SK-N-SH (cell line): ENCODE measurements around the gene MAP3K5. TPM values are rescaled to one million over a fixed set of nuclear protein-coding genes. Genes with fewer than 3 reads are reported as not detected.
A peak's percentile ranks its signal among the peaks of the same experiment; 100 is the strongest.

ENCODE experiments used
- CTCF ChIA-PET: fragments of 300-600, 350-600 bp; formaldehyde crosslinking; extraction: SDS; loops from one replicate; lab custom pipeline; 2021; lab: Yijun Ruan, JAX
- POLR2A ChIA-PET: fragments of 350-600 bp; sonication (Branson Sonifier 250); formaldehyde crosslinking; extraction: SDS; loops from one replicate; lab custom pipeline; 2020; ENCODE audit warnings: antibody characterized with exemption, inconsistent platforms; lab: Yijun Ruan, JAX
- DNase-seq: peaks from one replicate; pipeline ENCODE4 v3.0.0; 2012
- H2AFZ ChIP-seq: fragments of 200-600 bp; sonication (generic); 2 replicates; pipeline ENCODE4 v1.8.1; 2016; ENCODE audit warnings: antibody characterized with exemption, mild to moderate bottlenecking, low read depth
- H3F3A ChIP-seq: fragments of 200-600 bp; sonication (generic); replicated peaks from 2 replicates; pipeline ENCODE3; 2016; ENCODE audit warnings: antibody characterized with exemption, mild to moderate bottlenecking; ENCODE audit not compliant: insufficient read depth
- H3K27ac ChIP-seq, 2 experiments: fragments of 200-500 bp in 1 of 2; fragments of 200-600 bp in 1 of 2; sonication (Bioruptor generic) in 1 of 2; sonication (generic), shearing (Covaris generic) in 1 of 2; 2 replicates each; pipeline versions ENCODE4 v1.5.1 to v1.6.1; 2014 to 2016; ENCODE audit warnings: low read depth in 2 of 2, inconsistent platforms in 1 of 2, low read length in 1 of 2, mild to moderate bottlenecking in 1 of 2, mixed read lengths in 1 of 2
- H3K27me3 ChIP-seq: fragments of 200-600 bp; sonication (generic), shearing (Covaris generic); 2 replicates; pipeline ENCODE4 v1.6.1; 2016; ENCODE audit warnings: mixed run types; ENCODE audit not compliant: insufficient read depth
- H3K36me3 ChIP-seq, 2 experiments: fragments of 200-500 bp in 1 of 2; fragments of 200-600 bp in 1 of 2; sonication (Bioruptor generic) in 1 of 2; sonication (generic) in 1 of 2; replicated peaks in 1 of 2; 2 replicates each; pipeline versions ENCODE3 to v1.5.1; 2014 to 2016; ENCODE audit warnings: low read length in 1 of 2, mild to moderate bottlenecking in 1 of 2; ENCODE audit not compliant: insufficient read depth in 2 of 2, control insufficient read depth in 1 of 2
- H3K4me1 ChIP-seq, 2 experiments: fragments of 200-500 bp in 1 of 2; fragments of 200-600 bp in 1 of 2; sonication (Bioruptor generic) in 1 of 2; sonication (generic), shearing (Covaris generic) in 1 of 2; 2 replicates each; pipeline versions ENCODE4 v1.5.1 to v1.6.1; 2014 to 2016; ENCODE audit warnings: low read depth in 1 of 2, low read length in 1 of 2, mixed run types in 1 of 2; ENCODE audit not compliant: insufficient read depth in 2 of 2, control insufficient read depth in 1 of 2
- H3K4me2 ChIP-seq: fragments of 200-600 bp; sonication (generic), shearing (Covaris generic); 2 replicates; pipeline ENCODE4 v1.6.1; 2017; ENCODE audit warnings: mixed run types
- H3K4me3 ChIP-seq, 2 experiments: fragments of 200-500 bp in 1 of 2; fragments of 200-600 bp in 1 of 2; sonication (Bioruptor generic) in 1 of 2; sonication (generic), shearing (Covaris generic) in 1 of 2; 2 replicates each; pipeline versions ENCODE4 v1.5.1 to v1.8.1; 2014 to 2016; ENCODE audit warnings: low read depth in 2 of 2, inconsistent platforms in 1 of 2, low read length in 1 of 2, mild to moderate bottlenecking in 1 of 2, mixed read lengths in 1 of 2, moderate library complexity in 1 of 2
- H3K79me2 ChIP-seq: fragments of 200-600 bp; sonication (generic); 2 replicates; pipeline ENCODE4 v1.8.1; 2017; ENCODE audit warnings: mild to moderate bottlenecking; ENCODE audit not compliant: insufficient read depth
- H3K9ac ChIP-seq: fragments of 200-600 bp; sonication (generic); 2 replicates; pipeline ENCODE4 v1.6.1; 2017; ENCODE audit warnings: mixed run types
- H3K9me2 ChIP-seq: fragments of 200-600 bp; sonication (generic); 2 replicates; pipeline ENCODE4 v1.6.1; 2017; ENCODE audit warnings: mixed run types
- H3K9me3 ChIP-seq: fragments of 200-600 bp; sonication (generic); 2 replicates; pipeline ENCODE4 v1.6.1; 2017; ENCODE audit warnings: mixed run types, mild to moderate bottlenecking, moderate library complexity
- H4K20me1 ChIP-seq: fragments of 200-600 bp; sonication (generic); 2 replicates; pipeline ENCODE4 v1.6.1; 2017; ENCODE audit warnings: mild to moderate bottlenecking, mixed run types; ENCODE audit not compliant: insufficient read depth
- CHD2 ChIP-seq: fragments of 150-350 bp; IDR thresholded peaks from 2 replicates; pipeline ENCODE4 v1.6.1; 2018; ENCODE audit warnings: low read length; ENCODE audit not compliant: partially characterized antibody
- ELF1 ChIP-seq: IDR thresholded peaks from 2 replicates; pipeline ENCODE4 v1.4.0; 2012
- EP300 ChIP-seq, 2 experiments: IDR thresholded peaks; 2 replicates each; pipeline versions ENCODE4 v1.4.0 to v1.6.1; 2012; ENCODE audit warnings: borderline replicate concordance in 1 of 2, low read depth in 1 of 2, low read length in 1 of 2
- FOSL2 ChIP-seq: IDR thresholded peaks from 2 replicates; pipeline ENCODE4 v1.4.0; 2012; ENCODE audit warnings: low read depth, mild to moderate bottlenecking, moderate library complexity, borderline replicate concordance
- GABPA ChIP-seq: IDR thresholded peaks from 2 replicates; pipeline ENCODE4 v1.4.0; 2012; ENCODE audit warnings: low read depth, mild to moderate bottlenecking
- JUND ChIP-seq: IDR thresholded peaks from 2 replicates; pipeline ENCODE4 v1.4.0; 2012
- NFIC ChIP-seq: IDR thresholded peaks from 2 replicates; pipeline ENCODE4 v1.4.0; 2012; ENCODE audit warnings: borderline replicate concordance
- NRF1 ChIP-seq: IDR thresholded peaks from 2 replicates; pipeline ENCODE4 v1.6.1; 2012; ENCODE audit warnings: low read depth, mild to moderate bottlenecking, low read length
- RAD21 ChIP-seq: IDR thresholded peaks from 2 replicates; pipeline ENCODE4 v1.6.1; 2012; ENCODE audit warnings: mild to moderate bottlenecking, low read length
- RFX5 ChIP-seq: IDR thresholded peaks from 2 replicates; pipeline ENCODE4 v1.6.1; 2012; ENCODE audit warnings: mild to moderate bottlenecking, improper control_type of control experiment, low read length
- RXRA ChIP-seq: IDR thresholded peaks from 2 replicates; pipeline ENCODE4 v1.4.0; 2012; ENCODE audit warnings: low read depth, mild to moderate bottlenecking, borderline replicate concordance
- SIN3A ChIP-seq: IDR thresholded peaks from 2 replicates; pipeline ENCODE4 v1.6.1; 2012; ENCODE audit warnings: low read depth, mild to moderate bottlenecking, low read length, moderate library complexity, borderline replicate concordance
- SMC3 ChIP-seq: IDR thresholded peaks from 2 replicates; pipeline ENCODE4 v1.6.1; 2012; ENCODE audit warnings: low read depth, low read length, improper control_type of control experiment
- WGBS: methylation state at CpG from one replicate; pipeline ENCODE4 v1.1.6; 2017; ENCODE audit warnings: low lambda C conversion rate; 5-methylcytosine and 5-hydroxymethylcytosine counted together
- polyA plus RNA-seq, 3 experiments: library from polyadenylated mRNA; depleted of rRNA; stranded (reverse); fragments of >200 nt; gene quantifications; 2 replicates each; pipeline ENCODE4 v1.2.3, GENCODE V29; 2012
- TF ChIP-seq, protein P1 (sequence below): IDR thresholded peaks from 2 replicates; pipeline ENCODE4 v1.4.0; 2012; ENCODE audit warnings: low read depth, borderline replicate concordance
- TF ChIP-seq, protein P2 (sequence below): IDR thresholded peaks from 2 replicates; pipeline ENCODE4 v1.6.1; 2012; ENCODE audit warnings: mild to moderate bottlenecking, low read depth, low read length, moderate library complexity
- TF ChIP-seq, protein P3 (sequence below): fragments of 200-600 bp; sonication (generic); IDR thresholded peaks from 2 replicates; pipeline ENCODE4 v1.6.1; 2017; ENCODE audit warnings: antibody characterized with exemption, mild to moderate bottlenecking, moderate library complexity
- TF ChIP-seq, protein P4 (sequence below): IDR thresholded peaks from 2 replicates; pipeline ENCODE4 v1.4.0; 2012; ENCODE audit warnings: low read depth

The MAP3K5 gene
- polyA plus RNA-seq, 1 of the 3 experiments (the other 2 are of a cell fraction), result 1.4 TPM

DNA sequence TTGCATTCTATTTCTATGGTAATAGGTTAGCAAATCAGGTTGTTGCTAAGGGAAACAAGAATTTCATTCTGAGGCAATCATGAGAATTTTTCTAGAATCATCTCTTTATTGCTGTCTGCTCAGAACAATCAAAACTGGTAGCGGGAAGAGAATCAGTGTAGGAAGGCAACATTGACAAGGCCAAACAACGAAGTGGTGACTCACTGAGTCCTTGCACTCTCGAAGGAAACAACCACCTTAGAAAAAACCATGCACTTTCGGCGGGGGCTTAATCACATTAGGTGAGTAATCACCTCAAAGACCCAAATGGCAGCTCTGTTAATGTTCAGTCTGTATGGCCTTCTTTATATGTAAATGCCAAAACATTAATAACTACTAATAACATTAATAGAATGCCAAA is 163.3 kb downstream of the MAP3K5 start:
- H3K9me3 ChIP-seq, result no peaks in the 10 kb centered on the region
- 32% methylated on average over 5 of the region's 5 CpGs for WGBS
- CTCF ChIA-PET, result interaction anchor here (0.7 to 4.4 kb wide), 4 partner anchors 12 to 166 kb away, joined by 3 to 18 read pairs (median 6); partner anchors contain the start of gene MAP3K5
- no peaks in the 10 kb centered on the region for H4K20me1 ChIP-seq
- POLR2A ChIA-PET, result no interaction called here
- TF ChIP-seq FOSL2 (peak; percentile 6; the same call in 1 of the 2 replicates), ELF1 (no peak), NRF1 (no peak)
- TF ChIP-seq, protein P1, sequence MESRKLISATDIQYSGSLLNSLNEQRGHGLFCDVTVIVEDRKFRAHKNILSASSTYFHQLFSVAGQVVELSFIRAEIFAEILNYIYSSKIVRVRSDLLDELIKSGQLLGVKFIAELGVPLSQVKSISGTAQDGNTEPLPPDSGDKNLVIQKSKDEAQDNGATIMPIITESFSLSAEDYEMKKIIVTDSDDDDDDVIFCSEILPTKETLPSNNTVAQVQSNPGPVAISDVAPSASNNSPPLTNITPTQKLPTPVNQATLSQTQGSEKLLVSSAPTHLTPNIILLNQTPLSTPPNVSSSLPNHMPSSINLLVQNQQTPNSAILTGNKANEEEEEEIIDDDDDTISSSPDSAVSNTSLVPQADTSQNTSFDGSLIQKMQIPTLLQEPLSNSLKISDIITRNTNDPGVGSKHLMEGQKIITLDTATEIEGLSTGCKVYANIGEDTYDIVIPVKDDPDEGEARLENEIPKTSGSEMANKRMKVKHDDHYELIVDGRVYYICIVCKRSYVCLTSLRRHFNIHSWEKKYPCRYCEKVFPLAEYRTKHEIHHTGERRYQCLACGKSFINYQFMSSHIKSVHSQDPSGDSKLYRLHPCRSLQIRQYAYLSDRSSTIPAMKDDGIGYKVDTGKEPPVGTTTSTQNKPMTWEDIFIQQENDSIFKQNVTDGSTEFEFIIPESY, result no peak
- H3K9me2 ChIP-seq, result no peaks in the 10 kb centered on the region
- no peaks in the 10 kb centered on the region; a peak in 1 of 4 replicates for H3K4me1 ChIP-seq
- H3K4me2 ChIP-seq, result no peak overlapping the region
- no peak overlapping the region for H2AFZ ChIP-seq
- no peaks in the 10 kb centered on the region for H3K79me2 ChIP-seq
- no peak for DNase-seq
- peak overlapping the region in 1 of 2 experiments; percentile 47; a peak in 1 of 4 replicates for H3K27ac ChIP-seq
- H3K36me3 ChIP-seq, result peaks cover 0 to 3% of the 10 kb centered on the region in 2 experiments
- no peak overlapping the region for H3K9ac ChIP-seq
- H3K27me3 ChIP-seq, result no peaks in the 10 kb centered on the region
- H3F3A ChIP-seq, result peaks cover 7% of the 10 kb centered on the region
- H3K4me3 ChIP-seq, result no peak overlapping the region

DNA sequence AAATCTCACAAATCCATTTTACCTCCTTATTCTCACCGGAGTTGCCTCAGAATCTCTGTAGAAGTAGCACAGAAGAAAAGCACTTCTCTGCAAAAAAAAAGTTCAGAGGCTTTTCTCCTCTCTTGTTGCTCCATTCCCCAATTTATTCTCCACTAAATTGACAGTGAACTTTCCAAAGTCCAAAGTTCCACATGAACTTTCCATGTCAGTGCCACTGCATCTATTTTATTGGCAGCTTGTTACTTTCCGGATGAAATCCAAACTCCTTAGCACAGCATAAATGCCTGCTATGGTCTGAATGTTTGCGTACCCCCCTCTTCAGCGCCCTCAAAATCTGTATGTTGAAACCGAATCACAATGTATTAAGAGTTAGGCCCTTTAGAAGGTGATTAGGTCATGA is 165.1 kb downstream of the MAP3K5 start:
- H3K4me2 ChIP-seq, result no peak overlapping the region
- H3K4me1 ChIP-seq, result no peaks in the 10 kb centered on the region; a peak in 1 of 4 replicates
- H3K9ac ChIP-seq, result no peak overlapping the region
- ChIA-PET CTCF (interaction anchor here (0.7 to 4.4 kb wide), 4 partner anchors 14 to 165 kb away, joined by 3 to 18 read pairs (median 10); partner anchors contain the start of gene MAP3K5), POLR2A (no interaction called here)
- WGBS, result 96% methylated on average over 5 of the region's 5 CpGs
- peaks cover 8% of the 10 kb centered on the region for H3F3A ChIP-seq
- H3K4me3 ChIP-seq, result no peak overlapping the region
- H3K27ac ChIP-seq, result no peak overlapping the region
- H3K36me3 ChIP-seq, result peaks cover 0 to 4% of the 10 kb centered on the region in 2 experiments
- H3K9me3 ChIP-seq, result no peaks in the 10 kb centered on the region
- H3K9me2 ChIP-seq, result no peaks in the 10 kb centered on the region
- H2AFZ ChIP-seq, result no peak overlapping the region
- TF ChIP-seq EP300 (IDR thresholded peaks at IDR 0.05; ENCODE audit: borderline replicate concordance in 1 of 2, low read depth in 1 of 2, low read length in 1 of 2) (no peak), GABPA (no peak), CHD2 (no peak), ELF1 (no peak), NFIC (no peak), FOSL2 (no peak), SIN3A (no peak), JUND (no peak), RAD21 (no peak), SMC3 (no peak), RFX5 (no peak), RXRA (no peak)
- TF ChIP-seq, protein P2, sequence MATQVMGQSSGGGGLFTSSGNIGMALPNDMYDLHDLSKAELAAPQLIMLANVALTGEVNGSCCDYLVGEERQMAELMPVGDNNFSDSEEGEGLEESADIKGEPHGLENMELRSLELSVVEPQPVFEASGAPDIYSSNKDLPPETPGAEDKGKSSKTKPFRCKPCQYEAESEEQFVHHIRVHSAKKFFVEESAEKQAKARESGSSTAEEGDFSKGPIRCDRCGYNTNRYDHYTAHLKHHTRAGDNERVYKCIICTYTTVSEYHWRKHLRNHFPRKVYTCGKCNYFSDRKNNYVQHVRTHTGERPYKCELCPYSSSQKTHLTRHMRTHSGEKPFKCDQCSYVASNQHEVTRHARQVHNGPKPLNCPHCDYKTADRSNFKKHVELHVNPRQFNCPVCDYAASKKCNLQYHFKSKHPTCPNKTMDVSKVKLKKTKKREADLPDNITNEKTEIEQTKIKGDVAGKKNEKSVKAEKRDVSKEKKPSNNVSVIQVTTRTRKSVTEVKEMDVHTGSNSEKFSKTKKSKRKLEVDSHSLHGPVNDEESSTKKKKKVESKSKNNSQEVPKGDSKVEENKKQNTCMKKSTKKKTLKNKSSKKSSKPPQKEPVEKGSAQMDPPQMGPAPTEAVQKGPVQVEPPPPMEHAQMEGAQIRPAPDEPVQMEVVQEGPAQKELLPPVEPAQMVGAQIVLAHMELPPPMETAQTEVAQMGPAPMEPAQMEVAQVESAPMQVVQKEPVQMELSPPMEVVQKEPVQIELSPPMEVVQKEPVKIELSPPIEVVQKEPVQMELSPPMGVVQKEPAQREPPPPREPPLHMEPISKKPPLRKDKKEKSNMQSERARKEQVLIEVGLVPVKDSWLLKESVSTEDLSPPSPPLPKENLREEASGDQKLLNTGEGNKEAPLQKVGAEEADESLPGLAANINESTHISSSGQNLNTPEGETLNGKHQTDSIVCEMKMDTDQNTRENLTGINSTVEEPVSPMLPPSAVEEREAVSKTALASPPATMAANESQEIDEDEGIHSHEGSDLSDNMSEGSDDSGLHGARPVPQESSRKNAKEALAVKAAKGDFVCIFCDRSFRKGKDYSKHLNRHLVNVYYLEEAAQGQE, result no peak
- TF ChIP-seq, protein P3, sequence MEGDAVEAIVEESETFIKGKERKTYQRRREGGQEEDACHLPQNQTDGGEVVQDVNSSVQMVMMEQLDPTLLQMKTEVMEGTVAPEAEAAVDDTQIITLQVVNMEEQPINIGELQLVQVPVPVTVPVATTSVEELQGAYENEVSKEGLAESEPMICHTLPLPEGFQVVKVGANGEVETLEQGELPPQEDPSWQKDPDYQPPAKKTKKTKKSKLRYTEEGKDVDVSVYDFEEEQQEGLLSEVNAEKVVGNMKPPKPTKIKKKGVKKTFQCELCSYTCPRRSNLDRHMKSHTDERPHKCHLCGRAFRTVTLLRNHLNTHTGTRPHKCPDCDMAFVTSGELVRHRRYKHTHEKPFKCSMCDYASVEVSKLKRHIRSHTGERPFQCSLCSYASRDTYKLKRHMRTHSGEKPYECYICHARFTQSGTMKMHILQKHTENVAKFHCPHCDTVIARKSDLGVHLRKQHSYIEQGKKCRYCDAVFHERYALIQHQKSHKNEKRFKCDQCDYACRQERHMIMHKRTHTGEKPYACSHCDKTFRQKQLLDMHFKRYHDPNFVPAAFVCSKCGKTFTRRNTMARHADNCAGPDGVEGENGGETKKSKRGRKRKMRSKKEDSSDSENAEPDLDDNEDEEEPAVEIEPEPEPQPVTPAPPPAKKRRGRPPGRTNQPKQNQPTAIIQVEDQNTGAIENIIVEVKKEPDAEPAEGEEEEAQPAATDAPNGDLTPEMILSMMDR, result no peak
- TF ChIP-seq, protein P4, sequence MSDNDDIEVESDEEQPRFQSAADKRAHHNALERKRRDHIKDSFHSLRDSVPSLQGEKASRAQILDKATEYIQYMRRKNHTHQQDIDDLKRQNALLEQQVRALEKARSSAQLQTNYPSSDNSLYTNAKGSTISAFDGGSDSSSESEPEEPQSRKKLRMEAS, result no peak
- TF ChIP-seq, protein P1, result no peak
- H4K20me1 ChIP-seq, result no peaks in the 10 kb centered on the region
- H3K27me3 ChIP-seq, result no peaks in the 10 kb centered on the region
- no peak for DNase-seq
- H3K79me2 ChIP-seq, result no peaks in the 10 kb centered on the region
